22Rv1 (cell line): ENCODE results near the gene LY86.

Experiments used
- ZFX ChIP-seq: fragments of 450-650 bp; IDR thresholded peaks from 2 replicates; pipeline ENCODE4 v1.6.1; 2017; ENCODE audit warnings: antibody characterized with exemption, borderline replicate concordance
- TF ChIP-seq, protein P1 (sequence below): fragments of 450-650 bp; IDR thresholded peaks from 2 replicates; pipeline ENCODE4 v1.5.1; 2017; ENCODE audit warnings: mild to moderate bottlenecking

DNA sequence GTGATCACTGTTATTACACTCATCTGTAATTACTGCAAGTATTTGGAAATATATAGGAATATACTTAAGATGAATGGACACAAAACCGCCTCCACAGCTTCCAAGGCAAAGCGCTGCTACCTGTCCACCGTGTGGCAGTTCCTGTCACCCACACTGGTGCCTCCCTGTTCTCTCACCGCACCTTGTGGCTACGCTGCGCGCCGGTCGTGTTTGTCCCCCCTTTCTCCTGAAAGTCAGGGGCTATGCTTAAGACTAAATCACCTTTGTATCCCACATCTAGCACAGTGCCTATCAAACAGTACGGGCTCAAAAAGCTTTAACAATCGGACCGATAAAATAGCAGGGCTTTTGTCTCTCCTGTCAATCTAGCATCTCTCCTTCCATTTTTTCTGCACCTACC lies 23.0 kb downstream of the LY86 start:
- TF ChIP-seq, protein P1, sequence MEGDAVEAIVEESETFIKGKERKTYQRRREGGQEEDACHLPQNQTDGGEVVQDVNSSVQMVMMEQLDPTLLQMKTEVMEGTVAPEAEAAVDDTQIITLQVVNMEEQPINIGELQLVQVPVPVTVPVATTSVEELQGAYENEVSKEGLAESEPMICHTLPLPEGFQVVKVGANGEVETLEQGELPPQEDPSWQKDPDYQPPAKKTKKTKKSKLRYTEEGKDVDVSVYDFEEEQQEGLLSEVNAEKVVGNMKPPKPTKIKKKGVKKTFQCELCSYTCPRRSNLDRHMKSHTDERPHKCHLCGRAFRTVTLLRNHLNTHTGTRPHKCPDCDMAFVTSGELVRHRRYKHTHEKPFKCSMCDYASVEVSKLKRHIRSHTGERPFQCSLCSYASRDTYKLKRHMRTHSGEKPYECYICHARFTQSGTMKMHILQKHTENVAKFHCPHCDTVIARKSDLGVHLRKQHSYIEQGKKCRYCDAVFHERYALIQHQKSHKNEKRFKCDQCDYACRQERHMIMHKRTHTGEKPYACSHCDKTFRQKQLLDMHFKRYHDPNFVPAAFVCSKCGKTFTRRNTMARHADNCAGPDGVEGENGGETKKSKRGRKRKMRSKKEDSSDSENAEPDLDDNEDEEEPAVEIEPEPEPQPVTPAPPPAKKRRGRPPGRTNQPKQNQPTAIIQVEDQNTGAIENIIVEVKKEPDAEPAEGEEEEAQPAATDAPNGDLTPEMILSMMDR = no peak
- TF ChIP-seq ZFX = no peak
